Neuron (in vitro differentiated cells): Measurements from ENCODE around the gene DHRS4.

Source experiments
- H2AFZ ChIP-seq: one replicate; pipeline ENCODE4 v1.6.1; 2013; ENCODE audit warnings: low read depth, mild to moderate bottlenecking, inconsistent platforms, low read length, moderate library complexity
- H3K27me3 ChIP-seq: one replicate; pipeline ENCODE4 v1.6.1; 2013; ENCODE audit warnings: low read length; ENCODE audit not compliant: insufficient read depth
- H3K36me3 ChIP-seq: one replicate; pipeline ENCODE4 v1.6.1; 2013; ENCODE audit warnings: low read length; ENCODE audit not compliant: insufficient read depth
- H3K4me1 ChIP-seq: one replicate; pipeline ENCODE4 v1.6.1; 2013; ENCODE audit warnings: low read length; ENCODE audit not compliant: insufficient read depth
- H3K4me3 ChIP-seq: 2 replicates; pipeline ENCODE4 v1.5.1; 2013; ENCODE audit warnings: mild to moderate bottlenecking, low read length, moderate library complexity
- H3K9me3 ChIP-seq: one replicate; pipeline ENCODE4 v1.6.1; 2013; ENCODE audit warnings: low read length

Gene DHRS4

DNA sequence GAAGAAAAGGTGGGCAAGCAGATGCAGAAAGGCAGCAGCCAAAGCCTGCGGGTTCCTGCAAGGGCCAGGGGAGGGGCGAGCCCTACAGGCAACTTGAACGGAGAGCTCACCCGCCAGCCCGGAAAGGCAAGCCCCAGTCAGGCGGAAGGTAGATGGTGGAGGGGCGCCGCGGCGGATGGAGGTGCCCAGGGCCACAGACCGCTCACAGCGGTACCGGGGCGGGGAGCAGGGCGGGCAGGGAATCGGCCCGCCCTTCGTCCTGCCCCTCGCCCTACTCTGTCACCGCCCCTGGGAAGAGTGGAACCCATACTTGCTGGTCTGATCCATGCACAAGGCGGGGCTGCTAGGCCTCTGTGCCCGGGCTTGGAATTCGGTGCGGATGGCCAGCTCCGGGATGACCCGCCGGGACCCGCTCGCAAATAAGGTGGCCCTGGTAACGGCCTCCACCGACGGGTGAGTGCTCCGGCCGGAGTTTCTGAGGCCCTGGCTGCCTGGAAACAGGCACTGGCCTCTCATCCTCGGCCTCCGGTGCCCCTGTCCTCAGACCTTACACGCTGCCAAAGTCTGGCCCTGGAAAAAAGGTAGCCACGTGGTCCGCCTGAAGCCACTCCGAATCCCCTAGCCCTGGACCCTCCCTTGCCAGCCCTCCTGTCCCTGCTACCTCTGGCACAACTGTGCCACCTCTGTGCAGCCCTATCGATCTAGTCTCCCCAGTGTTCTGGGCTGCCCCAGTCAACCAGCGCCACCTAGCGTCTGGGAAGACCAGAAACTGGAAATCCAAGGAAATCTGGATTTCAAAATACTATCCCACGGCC is at the start of gene DHRS4:
DHRS4 (plus strand) TSS at position 307 of the 815 bp plus-strand sequence; CDS start at position 326, 19 bp downstream.
- no peaks in the 10 kb centered on the region for H3K36me3 ChIP-seq
- no peaks in the 10 kb centered on the region for H3K27me3 ChIP-seq
- no peaks in the 10 kb centered on the region for H3K9me3 ChIP-seq
- H3K4me3 ChIP-seq = peak within 1 kb of the TSS; percentile 95
- H3K4me1 ChIP-seq = peaks cover 9% of the 10 kb centered on the region
- H2AFZ ChIP-seq = peak within 1 kb of the TSS; percentile 98

DNA sequence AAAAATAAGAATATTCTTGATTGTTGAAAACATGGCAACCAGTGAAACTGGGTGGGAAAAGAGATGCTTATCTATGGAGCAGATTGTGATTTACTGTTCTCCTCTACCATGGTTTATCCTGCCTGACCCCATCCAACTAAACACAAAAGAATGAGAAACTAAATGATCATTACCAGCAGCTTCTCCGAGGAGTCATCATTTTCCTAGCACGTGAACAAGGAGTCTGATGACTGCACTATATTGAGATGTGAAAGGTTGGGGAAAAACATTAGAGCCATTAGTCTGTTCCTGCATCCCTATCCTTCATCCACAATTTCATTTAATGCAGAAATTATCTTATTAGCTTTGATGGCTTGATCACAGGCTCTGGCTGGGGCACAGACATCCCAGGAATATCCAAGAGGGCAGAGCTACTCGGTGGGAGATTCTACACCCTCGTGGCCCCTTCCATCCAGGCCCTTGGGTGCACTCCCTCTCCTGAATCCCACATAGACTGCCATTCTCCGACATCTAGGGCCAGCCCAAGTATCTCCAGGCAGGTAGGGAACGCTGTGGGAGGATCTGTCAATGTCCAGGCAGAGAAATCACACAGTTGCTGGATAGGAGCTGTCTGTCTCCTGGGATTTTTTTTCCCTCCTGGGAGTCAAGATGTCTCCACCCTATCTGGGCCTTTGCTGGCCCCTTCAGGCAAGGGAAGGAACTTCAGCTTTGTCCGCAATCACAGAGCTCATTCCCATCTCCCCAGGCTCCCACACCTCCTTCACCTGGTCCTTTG is 43.3 kb upstream of the DHRS4 start:
- Histone ChIP-seq H3K4me3 (no peak overlapping the region), H2AFZ (no peak overlapping the region), H3K36me3 (no peaks in the 10 kb centered on the region), H3K4me1 (no peaks in the 10 kb centered on the region), H3K27me3 (peaks cover 3% of the 10 kb centered on the region), H3K9me3 (no peaks in the 10 kb centered on the region)

GRCh38 chr14:23910876-23911210 is 42.7 kb upstream of the DHRS4 start:
- H3K9me3 ChIP-seq = no peaks in the 10 kb centered on the region
- no peaks in the 10 kb centered on the region for H3K4me1 ChIP-seq
- no peak overlapping the region for H3K4me3 ChIP-seq
- no peaks in the 10 kb centered on the region for H3K36me3 ChIP-seq
- peaks cover 3% of the 10 kb centered on the region for H3K27me3 ChIP-seq
- no peak overlapping the region for H2AFZ ChIP-seq

- no peaks in the 10 kb centered on the region for H3K36me3 ChIP-seq
- peaks cover 11% of the 10 kb centered on the region for H3K27me3 ChIP-seq
- no peaks in the 10 kb centered on the region for H3K4me1 ChIP-seq
- no peaks in the 10 kb centered on the region for H3K9me3 ChIP-seq
- no peak overlapping the region for H2AFZ ChIP-seq
- no peak overlapping the region for H3K4me3 ChIP-seq
These were observed 38.0 kb upstream of the DHRS4 start for GRCh38 chr14:23915559-23915958.

- Histone ChIP-seq H3K27me3 (peaks cover 11% of the 10 kb centered on the region), H3K36me3 (no peaks in the 10 kb centered on the region), H3K4me3 (no peak overlapping the region), H2AFZ (no peak overlapping the region), H3K4me1 (no peaks in the 10 kb centered on the region), H3K9me3 (no peaks in the 10 kb centered on the region)
These were observed 37.6 kb upstream of the DHRS4 start for GRCh38 chr14:23916004-23916403.

GRCh38 chr14:23916446-23916845 is 37.1 kb upstream of the DHRS4 start:
- Histone ChIP-seq H3K36me3 (no peaks in the 10 kb centered on the region), H3K27me3 (peaks cover 11% of the 10 kb centered on the region), H3K4me3 (no peak overlapping the region), H3K9me3 (no peaks in the 10 kb centered on the region), H3K4me1 (no peaks in the 10 kb centered on the region), H2AFZ (no peak overlapping the region)

DNA sequence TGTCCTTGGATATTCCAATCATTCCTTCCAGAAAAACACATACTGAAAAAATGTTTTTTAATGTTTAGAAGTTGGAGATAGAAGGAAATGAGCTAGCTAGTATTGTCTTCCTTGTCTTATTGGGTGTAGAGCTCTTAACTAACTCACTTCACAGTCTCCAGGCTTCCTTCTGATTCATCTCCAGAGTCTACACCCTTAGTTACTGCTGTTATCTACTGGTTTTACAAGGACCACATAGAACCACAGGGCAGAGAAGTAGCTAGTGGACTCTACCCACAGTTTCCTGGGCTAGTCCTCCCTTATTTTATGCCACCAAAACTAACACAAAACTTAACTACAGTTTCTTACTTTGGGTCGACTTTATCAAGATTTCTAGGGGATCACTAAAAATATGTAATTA is 31.0 kb upstream of the DHRS4 start:
- Histone ChIP-seq H3K36me3 (no peaks in the 10 kb centered on the region), H3K9me3 (no peaks in the 10 kb centered on the region), H3K27me3 (peaks cover 13% of the 10 kb centered on the region), H3K4me1 (no peaks in the 10 kb centered on the region), H2AFZ (no peak overlapping the region), H3K4me3 (no peak overlapping the region)

GRCh38 chr14:23925523-23926075 is 28.0 kb upstream of the DHRS4 start:
- Histone ChIP-seq H3K9me3 (no peaks in the 10 kb centered on the region), H3K4me3 (no peak overlapping the region), H3K36me3 (no peaks in the 10 kb centered on the region), H3K27me3 (peaks cover 13% of the 10 kb centered on the region), H3K4me1 (no peaks in the 10 kb centered on the region), H2AFZ (no peak overlapping the region)

- peaks cover 13% of the 10 kb centered on the region for H3K27me3 ChIP-seq
- H3K36me3 ChIP-seq = no peaks in the 10 kb centered on the region
- H3K4me3 ChIP-seq = no peak overlapping the region
- no peak overlapping the region for H2AFZ ChIP-seq
- H3K4me1 ChIP-seq = no peaks in the 10 kb centered on the region
- H3K9me3 ChIP-seq = no peaks in the 10 kb centered on the region
These were observed 27.0 kb upstream of the DHRS4 start for GRCh38 chr14:23926543-23926942.

DNA sequence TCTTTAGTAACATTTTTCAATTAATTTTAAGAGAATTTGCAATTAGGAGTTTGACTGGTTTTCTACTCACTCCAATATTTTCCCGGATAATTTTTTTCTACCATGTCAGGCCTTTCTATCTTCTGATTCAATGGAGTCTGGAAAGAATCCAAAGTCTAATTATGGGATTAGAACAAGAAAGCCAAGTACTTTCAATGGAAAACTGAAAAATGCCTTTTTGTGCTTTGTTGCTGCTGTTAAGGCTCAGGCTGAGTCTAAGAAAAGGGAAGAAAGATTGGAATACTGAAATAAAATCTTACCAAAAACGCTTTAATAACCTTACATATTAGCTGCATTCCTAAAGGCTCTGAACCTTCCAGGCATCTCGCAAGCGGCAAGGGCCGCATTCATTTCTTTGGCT is 24.4 kb upstream of the DHRS4 start:
- Histone ChIP-seq H3K4me3 (no peak overlapping the region), H2AFZ (no peak overlapping the region), H3K4me1 (no peaks in the 10 kb centered on the region), H3K36me3 (no peaks in the 10 kb centered on the region), H3K9me3 (no peaks in the 10 kb centered on the region), H3K27me3 (peaks cover 9% of the 10 kb centered on the region)

DNA sequence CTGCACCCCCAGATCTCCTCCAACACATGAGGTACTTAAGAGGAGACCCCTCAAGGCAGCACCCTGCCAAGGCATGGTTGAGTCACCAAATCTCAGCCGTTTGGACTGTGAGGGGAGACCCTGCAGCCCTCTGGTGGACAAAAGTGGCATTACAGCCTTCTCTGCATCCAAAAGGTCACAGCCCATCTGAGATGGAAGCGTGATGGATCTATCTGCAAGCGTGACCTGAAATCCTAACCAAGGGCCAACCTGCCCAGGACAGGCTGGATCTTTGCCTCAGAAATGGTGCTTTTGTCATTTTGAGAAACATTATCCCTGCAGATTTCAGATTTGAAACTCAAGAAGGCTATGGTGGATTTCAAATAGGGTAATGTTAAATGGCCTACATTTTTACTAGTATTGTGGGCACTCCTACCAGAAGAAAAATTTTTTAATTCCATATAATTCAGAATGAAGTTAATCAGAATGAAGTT is 23.7 kb upstream of the DHRS4 start:
- H3K4me3 ChIP-seq = no peak overlapping the region
- H3K36me3 ChIP-seq = no peaks in the 10 kb centered on the region
- H2AFZ ChIP-seq = no peak overlapping the region
- H3K27me3 ChIP-seq = peaks cover 7% of the 10 kb centered on the region
- H3K9me3 ChIP-seq = no peaks in the 10 kb centered on the region
- no peaks in the 10 kb centered on the region for H3K4me1 ChIP-seq

- no peaks in the 10 kb centered on the region for H3K4me1 ChIP-seq
- H3K4me3 ChIP-seq = no peak overlapping the region
- H2AFZ ChIP-seq = no peak overlapping the region
- H3K27me3 ChIP-seq = peaks cover 7% of the 10 kb centered on the region
- H3K36me3 ChIP-seq = no peaks in the 10 kb centered on the region
- no peaks in the 10 kb centered on the region for H3K9me3 ChIP-seq
These were observed 22.8 kb upstream of the DHRS4 start for GRCh38 chr14:23930742-23931141.

DNA sequence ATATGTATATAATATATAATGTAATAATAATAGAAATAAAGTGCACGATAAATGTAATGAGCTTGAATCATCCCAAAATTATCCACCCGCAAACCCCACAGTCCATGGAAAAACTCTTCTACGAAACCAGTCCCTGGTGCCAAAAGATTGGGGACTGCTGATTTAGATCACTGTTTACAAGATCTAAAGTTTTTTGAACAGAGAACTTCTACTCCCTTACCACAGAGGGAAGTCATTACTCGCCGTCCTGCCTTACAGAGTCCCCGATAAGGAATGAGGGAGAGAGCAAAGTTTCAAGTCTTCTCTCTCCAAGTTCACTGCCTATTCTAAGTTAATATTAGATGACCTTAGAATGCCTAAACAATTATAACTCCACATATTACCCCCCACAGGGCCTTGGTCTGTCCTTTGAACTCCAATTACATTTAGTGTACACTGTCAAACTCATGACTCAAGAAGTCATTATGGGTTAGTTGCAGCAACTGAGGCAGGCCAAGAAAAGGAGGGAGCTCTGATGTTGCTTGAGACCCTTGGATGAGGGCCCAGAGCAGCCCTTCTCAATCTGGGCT is 21.8 kb upstream of the DHRS4 start:
- H3K9me3 ChIP-seq = no peaks in the 10 kb centered on the region
- H3K4me1 ChIP-seq = no peaks in the 10 kb centered on the region
- H3K36me3 ChIP-seq = no peaks in the 10 kb centered on the region
- H3K27me3 ChIP-seq = peaks cover under 1% of the 10 kb centered on the region
- no peak overlapping the region for H2AFZ ChIP-seq
- no peak overlapping the region for H3K4me3 ChIP-seq
